Pancreas (tissue), 10 donors: ENCODE data around the gene COPRS. TPM values are rescaled to one million over a fixed set of nuclear protein-coding genes. Genes with fewer than 3 reads are reported as not detected.

Experiments used
- ATAC-seq, 4 donors: fragments of 200-7000 bp; cut with Tn5 transposase; one replicate each; pipeline versions ENCODE4 v1.8.0 to v1.9.1; 2020; ENCODE audit warnings: mild to moderate bottlenecking in 4 of 4, moderate library complexity in 4 of 4
- DNase-seq, 6 donors: peaks; one replicate each; pipeline ENCODE4 v3.0.0-alpha.2; 2020
- FAIRE-seq: peaks from 2 replicates; lab custom pipeline; 2012; peaks lifted over from hg19 to GRCh38; lab: Jason Lieb, UNC
- H3K27ac ChIP-seq, 4 donors: fragments of 200-600 bp; sonication (generic); 1 replicate in 3 of 4; 2 replicates in 1 of 4; pipeline versions ENCODE4 v1.5.0 to v1.8.0; 2020
- H3K27me3 ChIP-seq, 4 donors: fragments of 200-600 bp; one replicate each; pipeline ENCODE4 v1.8.0; 2021
- H3K36me3 ChIP-seq, 3 donors: fragments of 200-600 bp; sonication (generic) in 1 of 3; one replicate each; pipeline versions ENCODE4 v1.5.0 to v1.8.0; 2020 to 2021
- H3K4me1 ChIP-seq, 3 donors: fragments of 200-600 bp; one replicate each; pipeline ENCODE4 v1.8.0; 2021
- H3K4me3 ChIP-seq, 4 donors: fragments of 200-600 bp; sonication (generic) in 2 of 4; one replicate each; pipeline versions ENCODE4 v1.5.0 to v1.8.0; 2020 to 2021
- H3K9me3 ChIP-seq, 4 donors: fragments of 200-600 bp; one replicate each; pipeline ENCODE4 v1.8.0; 2021
- CTCF ChIP-seq, 4 donors: fragments of 200-600 bp; sonication (generic) in 3 of 4; IDR thresholded peaks; one replicate each; pipeline versions ENCODE4 v1.5.0 to v1.8.0; 2021; ENCODE audit warnings: antibody characterized with exemption in 4 of 4
- WGBS, 2 donors: extraction: QIAGEN DNeasy Blood & Tissue Kit; methylation state at CpG; one replicate each; pipeline ENCODE4 v1.1.7; 2013; 5-methylcytosine and 5-hydroxymethylcytosine counted together
- intact Hi-C, 3 donors: fragments of 100-400 bp; cut with DNase I; formaldehyde crosslinking; loops; one replicate each; pipeline versions ENCODE4 v1.11.1 to v1.14.2; 2022
- polyA plus RNA-seq, 2 donors: library from polyadenylated mRNA; stranded (reverse); fragments of 200-250 nt; gene quantifications; one replicate each; pipeline ENCODE4 v1.2.3, GENCODE V29; 2013
- total RNA-seq, 6 donors: library from RNA; stranded (reverse); fragmentation: NEBNext Ultra II Directional in 4 of 6; extraction: Animal tissue kit (Norgen Biotek cat#: 25700) in 4 of 6; gene quantifications; one replicate each; pipeline versions ENCODE4 v1.2.1 to v1.2.4, GENCODE V29; 2021 to 2023
- donor health status: healthy with polysubstance abuse.
- donor health status: DM: no; HTN: no; CAD: no; lungs with moderate emphysema.
- donor health status: DM: no; HTN: no; CAD: no.
- donor health status: control.
- donor health status: control.
- donor health status: Bipolar disorder and iron deficiency.
- donor health status: DM: yes; HTN: yes; CAD: no.
- donor health status: DM: no; HTN: no; CAD: no.
- donor health status: DM: no; HTN: no; CAD: no.
- donor health status: DM: yes; HTN: yes; CAD: no.

Gene COPRS
- total and polyA plus RNA-seq, 8 donors = 14.9 to 43.7 (median 19.4) TPM

- intact Hi-C loops = loop anchor here in 2 of 3 donors (5.0 to 10.0 kb wide), 2 partner anchors 286 to 408 kb away; no protein-coding TSS in a partner anchor
- TF ChIP-seq CTCF (IDR thresholded peaks at IDR 0.05) = no peak
- Histone ChIP-seq H3K4me1 (peaks cover 4 to 11% (median 11%) of the 10 kb centered on the region in 3 donors), H3K27me3 (no peaks in the 10 kb centered on the region), H3K36me3 (no peaks in the 10 kb centered on the region), H3K27ac (peak overlapping the region; percentile 1 to 77 (median 50)), H3K4me3 (peak overlapping the region in 2 of 4 donors; percentile 25 to 28), H3K9me3 (no peaks in the 10 kb centered on the region)
- WGBS, 2 donors = 18 to 19% methylated on average over 8 of the region's 8 CpGs
- peak; percentile 84 to 90 (median 90) for ATAC-seq
- no peak for FAIRE-seq
- peak; percentile 78 to 93 (median 86) for DNase-seq
Observed at GRCh38 chr17:31843070-31843745, 15.8 kb downstream of the COPRS start.

- H3K27ac ChIP-seq = peak overlapping the region; percentile 1 to 77 (median 50)
Observed at GRCh38 chr17:31842195-31843069, 16.6 kb downstream of the COPRS start.

GRCh38 chr17:31841850-31842194 lies 17.2 kb downstream of the COPRS start:
- Histone ChIP-seq H3K36me3 (no peaks in the 10 kb centered on the region), H3K9me3 (no peaks in the 10 kb centered on the region), H3K4me1 (peaks cover 4 to 11% (median 11%) of the 10 kb centered on the region in 3 donors), H3K27ac (peak overlapping the region in 3 of 4 donors; percentile 1 to 77 (median 58)), H3K4me3 (peak overlapping the region in 2 of 4 donors; percentile 25 to 28), H3K27me3 (no peaks in the 10 kb centered on the region)
- DNase-seq = no peak
- no peak for FAIRE-seq
- no peak for TF ChIP-seq CTCF (IDR thresholded peaks at IDR 0.05)
- ATAC-seq = peak; percentile 50 to 67 (median 55)
- intact Hi-C loops = loop anchor here in 2 of 3 donors (5.0 to 10.0 kb wide), 2 partner anchors 285 to 407 kb away; no protein-coding TSS in a partner anchor
- WGBS, 2 donors = 32 to 33% methylated on average over 5 of the region's 5 CpGs

More at GRCh38 chr17:31842195-31843069, 16.6 kb downstream of the COPRS start:
- intact Hi-C loops = loop anchor here in 2 of 3 donors (5.0 to 10.0 kb wide), 2 partner anchors 285 to 408 kb away; no protein-coding TSS in a partner anchor
- TF ChIP-seq CTCF (IDR thresholded peaks at IDR 0.05) = peak; percentile 95 to 98 (median 96)
- no peaks in the 10 kb centered on the region for H3K9me3 ChIP-seq
- WGBS, 2 donors = 6% methylated on average over 22 of the region's 22 CpGs
- no peaks in the 10 kb centered on the region for H3K27me3 ChIP-seq
- H3K36me3 ChIP-seq = no peaks in the 10 kb centered on the region
- ATAC-seq (peak; percentile 90 to 96 (median 92)), DNase-seq (peak; percentile 64 to 82 (median 71)), FAIRE-seq (no peak)
- H3K4me3 ChIP-seq = peak overlapping the region in 3 of 4 donors; percentile 10 to 28 (median 25)
- peaks cover 4 to 11% (median 11%) of the 10 kb centered on the region in 3 donors for H3K4me1 ChIP-seq

- no peak for FAIRE-seq
- Histone ChIP-seq H3K27me3 (no peaks in the 10 kb centered on the region), H3K4me1 (peaks cover 4 to 10% (median 10%) of the 10 kb centered on the region in 3 donors), H3K27ac (no peak overlapping the region), H3K9me3 (no peaks in the 10 kb centered on the region), H3K36me3 (no peaks in the 10 kb centered on the region), H3K4me3 (no peak overlapping the region)
- no peak for DNase-seq
- ATAC-seq = no peak
- intact Hi-C loops = no loop called here
- TF ChIP-seq CTCF (IDR thresholded peaks at IDR 0.05) = no peak
- 72 to 77% methylated on average over 5 of the region's 5 CpGs for WGBS, 2 donors
Observed at GRCh38 chr17:31838636-31839225, 20.3 kb downstream of the COPRS start.
